HG03354 (cell line): ENCODE data around the gene MIGA2.
"Not testable (repeated sequence)": the region's sequence is repeated elsewhere in the genome, so short reads cannot be mapped to it uniquely, and the experiment has no call there.

Experiments
- ATAC-seq: cut with Tn5 transposase; IDR thresholded peaks from one replicate; pipeline ENCODE4 v1.9.1; 2021; ENCODE audit warnings: mild to moderate bottlenecking; ENCODE audit not compliant: unreplicated experiment, poor library complexity, severe bottlenecking

MIGA2 gene, protein sequence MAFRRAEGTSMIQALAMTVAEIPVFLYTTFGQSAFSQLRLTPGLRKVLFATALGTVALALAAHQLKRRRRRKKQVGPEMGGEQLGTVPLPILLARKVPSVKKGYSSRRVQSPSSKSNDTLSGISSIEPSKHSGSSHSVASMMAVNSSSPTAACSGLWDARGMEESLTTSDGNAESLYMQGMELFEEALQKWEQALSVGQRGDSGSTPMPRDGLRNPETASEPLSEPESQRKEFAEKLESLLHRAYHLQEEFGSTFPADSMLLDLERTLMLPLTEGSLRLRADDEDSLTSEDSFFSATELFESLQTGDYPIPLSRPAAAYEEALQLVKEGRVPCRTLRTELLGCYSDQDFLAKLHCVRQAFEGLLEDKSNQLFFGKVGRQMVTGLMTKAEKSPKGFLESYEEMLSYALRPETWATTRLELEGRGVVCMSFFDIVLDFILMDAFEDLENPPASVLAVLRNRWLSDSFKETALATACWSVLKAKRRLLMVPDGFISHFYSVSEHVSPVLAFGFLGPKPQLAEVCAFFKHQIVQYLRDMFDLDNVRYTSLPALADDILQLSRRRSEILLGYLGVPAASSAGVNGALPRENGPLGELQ

GRCh38 chr9:129036241-129036922, at the start of gene MIGA2:
TSS of gene MIGA2 (plus strand) at chr9:129036626. CDS start at chr9:129040595, 3,969 bp downstream.
- peak; percentile 97 for ATAC-seq

DNA sequence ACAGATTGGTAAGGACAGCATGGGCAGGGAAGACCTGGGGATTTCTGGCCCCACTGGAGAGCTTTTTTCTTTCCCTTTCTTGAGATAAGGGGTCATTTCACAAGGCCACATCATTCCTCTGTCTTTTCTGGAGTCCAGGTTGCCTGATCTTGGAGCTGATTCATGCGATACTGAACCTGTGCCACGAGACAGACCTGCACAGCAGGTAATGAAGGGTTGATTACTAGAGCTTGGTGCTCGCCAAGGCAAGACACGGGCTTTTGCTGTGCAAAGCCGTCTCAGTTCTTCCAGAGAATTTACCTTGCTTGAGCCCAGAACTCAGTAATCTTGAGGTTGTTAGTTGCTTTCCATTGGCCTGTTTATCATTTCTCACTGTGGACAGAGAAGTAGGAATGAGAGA, 49.8 kb upstream of the MIGA2 start:
- ATAC-seq: no peak

DNA sequence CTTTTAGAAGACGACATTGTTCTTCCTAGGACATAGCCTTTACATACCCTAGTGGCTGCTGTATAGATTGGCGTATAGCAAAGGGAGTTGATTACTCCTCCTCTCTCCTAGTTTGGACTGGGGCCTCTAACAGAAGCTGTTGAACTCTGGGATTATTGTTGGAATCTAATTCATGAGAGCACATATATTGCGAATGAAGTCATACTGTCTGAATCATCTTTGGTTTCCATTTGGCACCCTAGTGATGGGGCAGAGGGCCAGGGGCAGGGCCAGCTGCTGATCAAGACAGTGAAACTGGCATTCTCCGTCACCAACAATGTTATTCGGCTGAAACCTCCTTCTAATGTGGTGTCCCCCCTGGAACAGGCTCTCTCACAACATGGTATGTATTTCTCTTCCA, 48.6 kb upstream of the MIGA2 start:
- ATAC-seq: no peak

DNA sequence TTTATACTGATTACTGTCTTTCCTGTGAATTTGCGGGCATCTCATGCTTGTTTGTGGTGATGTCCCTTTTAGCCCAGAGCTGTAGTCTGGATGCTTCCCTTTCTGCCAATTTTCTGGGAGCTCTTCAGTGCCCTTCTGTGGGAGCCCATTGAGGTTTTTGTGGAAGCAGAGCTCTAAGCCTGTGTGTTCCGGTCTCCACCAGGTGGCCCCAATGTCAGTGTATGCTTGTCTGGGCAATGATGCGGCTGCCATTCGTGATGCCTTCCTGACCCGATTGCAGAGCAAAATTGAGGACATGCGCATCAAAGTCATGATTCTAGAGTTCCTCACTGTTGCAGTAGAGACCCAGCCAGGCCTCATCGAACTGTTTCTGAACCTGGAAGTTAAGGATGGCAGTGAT, 43.4 kb upstream of the MIGA2 start:
- no peak for ATAC-seq

GRCh38 chr9:128995791-128996190, 40.6 kb upstream of the MIGA2 start:
- ATAC-seq: no peak

DNA sequence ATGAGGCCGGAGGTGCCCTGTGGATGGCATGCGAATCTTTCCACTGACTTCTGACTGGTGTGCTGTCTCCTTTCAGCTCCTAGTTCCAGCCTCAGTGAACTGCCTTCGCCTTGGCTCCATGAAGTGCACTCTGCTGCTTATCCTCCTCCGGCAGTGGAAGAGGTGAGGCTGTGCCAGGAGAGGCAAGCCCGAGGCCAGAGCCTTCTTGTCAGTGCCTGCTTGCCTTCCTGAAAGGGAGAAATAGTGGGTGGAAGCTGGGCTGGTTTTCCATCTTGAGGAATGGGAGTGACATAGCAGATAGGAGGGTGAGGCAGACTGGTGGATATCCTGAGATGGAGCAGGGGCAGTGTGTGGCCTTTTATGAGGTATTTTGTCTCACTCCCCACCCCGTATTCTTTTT, 38.0 kb upstream of the MIGA2 start:
- ATAC-seq: no peak

GRCh38 chr9:128999581-129000206, 36.7 kb upstream of the MIGA2 start:
- ATAC-seq: no peak

- ATAC-seq: no peak
Measured at GRCh38 chr9:129001504-129002325, 34.7 kb upstream of the MIGA2 start.

DNA sequence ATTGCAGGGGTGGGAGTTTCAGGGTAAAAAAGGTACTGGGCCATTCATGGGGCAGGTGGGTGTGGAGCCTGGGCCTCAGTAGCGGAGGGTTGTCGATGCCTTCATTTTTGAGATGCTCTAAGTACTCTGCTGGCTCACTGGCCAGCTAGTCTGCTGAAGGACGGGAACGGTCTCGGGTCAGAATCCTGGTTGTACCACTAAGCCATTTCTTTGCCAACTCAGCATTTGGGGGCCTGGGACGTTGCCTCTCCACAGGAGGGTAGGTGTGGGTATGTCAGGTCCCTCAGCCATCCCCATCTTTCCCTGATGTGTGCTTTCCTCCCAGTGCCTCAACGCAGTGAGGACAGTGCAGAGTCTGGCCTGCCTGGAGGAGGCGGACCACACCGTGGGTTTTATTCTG, 33.4 kb upstream of the MIGA2 start:
- no peak for ATAC-seq

- not testable (repeated sequence) for ATAC-seq
Measured at GRCh38 chr9:129004173-129004572, 32.3 kb upstream of the MIGA2 start.

- no peak for ATAC-seq
Measured at GRCh38 chr9:129005336-129005997, 31.0 kb upstream of the MIGA2 start.

DNA sequence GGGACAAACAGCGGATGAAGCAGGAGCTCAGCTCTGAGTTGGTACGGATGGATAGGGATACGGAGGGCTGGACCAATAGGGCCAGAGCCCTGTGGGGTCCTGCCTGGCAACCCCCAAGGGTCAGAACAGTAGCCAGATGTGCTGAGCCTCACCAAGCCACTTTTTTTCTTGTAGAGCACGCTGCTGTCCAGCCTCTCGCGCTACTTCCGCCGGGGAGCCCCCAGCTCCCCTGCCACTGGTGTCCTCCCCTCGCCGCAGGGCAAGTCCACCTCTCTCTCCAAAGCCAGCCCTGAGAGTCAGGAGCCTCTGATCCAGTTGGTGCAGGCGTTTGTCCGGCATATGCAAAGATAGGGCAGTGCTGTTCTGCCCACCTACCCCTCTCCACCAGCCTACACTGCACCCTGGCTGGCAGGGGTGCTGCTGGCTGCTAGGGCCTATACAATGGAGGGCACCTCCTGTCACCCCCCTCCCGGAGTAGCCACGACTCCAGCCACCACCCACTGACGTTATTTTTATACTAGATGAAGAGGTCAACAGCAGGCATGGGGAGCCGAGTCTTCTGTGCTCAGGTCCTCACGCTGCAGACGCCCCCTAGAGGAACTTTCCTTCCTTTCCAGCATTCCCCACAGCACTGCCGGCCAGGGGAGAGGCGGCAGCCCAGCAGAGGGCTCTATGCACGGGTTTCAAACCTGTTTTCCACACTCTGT, 29.9 kb upstream of the MIGA2 start:
- ATAC-seq: no peak

- ATAC-seq: no peak
Measured at GRCh38 chr9:129007035-129007765, 29.2 kb upstream of the MIGA2 start.

GRCh38 chr9:129007766-129008468, 28.5 kb upstream of the MIGA2 start:
- no peak for ATAC-seq

- ATAC-seq: no peak
Measured at GRCh38 chr9:129008469-129008965, 27.9 kb upstream of the MIGA2 start.

DNA sequence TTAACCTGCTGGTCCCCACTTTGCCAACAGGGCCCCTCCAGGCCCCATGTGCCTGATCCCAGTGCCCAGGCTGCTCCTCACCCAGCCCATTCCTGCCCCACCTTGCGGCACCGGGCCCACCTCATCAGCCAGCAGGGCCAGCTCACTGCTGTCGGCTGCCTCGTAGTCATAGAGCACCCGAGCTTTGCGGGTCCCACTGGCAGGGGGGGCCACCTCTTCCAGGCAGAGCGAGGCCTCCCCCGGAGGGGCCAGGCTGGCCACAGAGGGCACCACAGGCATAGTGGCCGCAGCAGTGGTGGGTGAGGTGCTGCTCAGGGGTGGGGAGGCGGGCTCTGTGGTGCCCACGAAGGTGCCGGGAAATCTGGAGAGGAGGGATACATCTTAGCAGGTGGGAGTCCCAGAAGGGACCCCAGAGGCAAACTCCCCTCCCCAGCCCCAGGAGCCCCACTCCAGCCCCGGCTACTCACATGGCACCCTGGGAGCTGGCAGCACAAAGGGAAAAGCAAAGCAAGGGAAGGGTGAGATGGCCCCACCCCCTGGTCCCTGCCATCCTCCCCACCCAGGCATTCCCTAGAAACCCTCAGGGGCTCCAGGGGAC, 27.3 kb upstream of the MIGA2 start:
- no peak for ATAC-seq
